SK-N-SH treated with all-trans-retinoic acid at 6 μM for 48 hours (cell line): Measurements from ENCODE around the gene ZFP3.
"Not testable (repeated sequence)": the region's sequence is repeated elsewhere in the genome, so short reads cannot be mapped to it uniquely, and the experiment has no call there.

Source experiments
- ATAC-seq: fragments of 200-7000 bp; cut with Tn5 transposase; 3 replicates; pipeline ENCODE4 v1.9.1; 2020; ENCODE audit warnings: mild to moderate bottlenecking, moderate library complexity
- ARNTL ChIP-seq: fragments of 450-650 bp; formaldehyde crosslinking; IDR thresholded peaks from 2 replicates; pipeline ENCODE4 v1.5.0; 2020; ENCODE audit warnings: low read depth, mild to moderate bottlenecking, moderate library complexity, borderline replicate concordance
- BACH2 ChIP-seq: fragments of 250-450 bp; sonication (Bioruptor Pico); IDR thresholded peaks from 2 replicates; pipeline ENCODE4 v1.9.0; 2021; ENCODE audit warnings: mild to moderate bottlenecking, borderline replicate concordance
- CSRNP3 ChIP-seq: fragments of 250-450 bp; sonication (Bioruptor Pico); IDR thresholded peaks from 2 replicates; pipeline ENCODE4 v1.5.1; 2021; ENCODE audit warnings: mild to moderate bottlenecking, moderate library complexity
- GLIS3 ChIP-seq: fragments of 250-450 bp; sonication (Bioruptor Pico); IDR thresholded peaks from 2 replicates; pipeline ENCODE4 v1.5.0; 2020; ENCODE audit warnings: mild to moderate bottlenecking, moderate library complexity
- ISL1 ChIP-seq: fragments of 250-450 bp; sonication (Bioruptor Pico); IDR thresholded peaks from 2 replicates; pipeline ENCODE4 v2.1.2; 2022; ENCODE audit warnings: mild to moderate bottlenecking, moderate library complexity
- PATZ1 ChIP-seq: fragments of 250-450 bp; sonication (Bioruptor Pico); IDR thresholded peaks from 2 replicates; pipeline ENCODE4 v1.8.0; 2020; ENCODE audit warnings: mild to moderate bottlenecking, moderate library complexity, borderline replicate concordance
- SNAI2 ChIP-seq: fragments of 250-450 bp; sonication (Bioruptor Pico); IDR thresholded peaks from 2 replicates; pipeline ENCODE4 v1.5.0; 2020; ENCODE audit warnings: mild to moderate bottlenecking, moderate library complexity
- TOX ChIP-seq: fragments of 250-450 bp; sonication (Bioruptor Pico); IDR thresholded peaks from 2 replicates; pipeline ENCODE4 v1.8.0; 2021; ENCODE audit warnings: mild to moderate bottlenecking, moderate library complexity, borderline replicate concordance
- TSHZ2 ChIP-seq: fragments of 250-450 bp; sonication (Bioruptor Pico); IDR thresholded peaks from 2 replicates; pipeline ENCODE4 v1.5.0; 2020; ENCODE audit warnings: mild to moderate bottlenecking, moderate library complexity
- ZC3H10 ChIP-seq: fragments of 250-450 bp; sonication (Bioruptor Pico); IDR thresholded peaks from 2 replicates; pipeline ENCODE4 v1.5.1; 2021; ENCODE audit warnings: mild to moderate bottlenecking, moderate library complexity
- ZFP30 ChIP-seq: fragments of 450-650 bp; formaldehyde crosslinking; IDR thresholded peaks from 2 replicates; pipeline ENCODE4 v1.5.0; 2022; ENCODE audit warnings: mild to moderate bottlenecking, moderate library complexity
- ZNF565 ChIP-seq: fragments of 450-650 bp; formaldehyde crosslinking; conservative IDR thresholded peaks from 2 replicates; pipeline ENCODE4 v1.5.0; 2020; ENCODE audit warnings: low read depth, mild to moderate bottlenecking, moderate library complexity
- TF ChIP-seq, protein P1 (sequence below): fragments of 250-450 bp; sonication (Bioruptor Pico); IDR thresholded peaks from 2 replicates; pipeline ENCODE4 v1.8.0; 2021; ENCODE audit warnings: low read depth, mild to moderate bottlenecking, moderate library complexity, borderline replicate concordance
- TF ChIP-seq, protein P2 (sequence below): fragments of 250-450 bp; sonication (Bioruptor Pico); IDR thresholded peaks from 2 replicates; pipeline ENCODE4 v1.5.1; 2020; ENCODE audit warnings: low read depth, mild to moderate bottlenecking, moderate library complexity

ZFP3 gene

GRCh38 chr17:5127910-5128309 is 49.6 kb downstream of the ZFP3 start:
- TF ChIP-seq ISL1 (CRISPR knock-in tag) (no peak), TOX (CRISPR knock-in tag) (no peak), BACH2 (CRISPR knock-in tag) (no peak), SNAI2 (CRISPR knock-in tag) (no peak)
- ATAC-seq: no peak

- ATAC-seq: not testable (repeated sequence)
Measured at GRCh38 chr17:5128387-5128786, 50.1 kb downstream of the ZFP3 start.

DNA sequence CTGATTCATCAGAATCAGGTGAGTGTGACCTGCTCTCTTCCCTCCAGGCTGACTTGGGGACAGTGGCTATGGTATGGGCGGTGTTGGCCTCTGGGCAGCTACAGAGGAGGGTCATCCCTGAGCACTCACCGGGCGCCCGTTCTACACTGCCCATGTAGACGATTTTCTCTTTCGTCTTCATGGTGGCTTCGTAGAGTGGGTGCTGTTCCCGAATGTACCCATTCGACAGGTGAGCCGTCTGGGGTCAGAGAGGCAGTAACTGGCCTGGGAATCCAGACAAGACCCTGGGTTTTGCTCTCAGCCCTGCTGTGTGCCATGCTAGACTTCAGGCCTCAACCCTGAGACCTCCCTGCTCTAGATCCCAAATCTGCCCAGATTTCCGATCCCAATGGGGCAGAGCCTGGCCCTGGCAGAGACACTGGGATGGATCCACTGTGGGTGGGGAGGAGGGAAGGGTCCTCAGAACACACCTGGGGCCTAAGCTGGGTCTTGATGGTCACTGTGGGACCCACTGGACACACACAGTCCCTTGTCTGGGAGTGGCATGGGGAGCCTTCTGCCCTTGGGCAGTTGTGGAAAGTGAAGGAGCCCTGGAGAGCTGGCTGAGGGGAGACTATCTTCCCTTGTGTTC is 50.8 kb downstream of the ZFP3 start:
- ATAC-seq: no peak
- TF ChIP-seq, protein P1, sequence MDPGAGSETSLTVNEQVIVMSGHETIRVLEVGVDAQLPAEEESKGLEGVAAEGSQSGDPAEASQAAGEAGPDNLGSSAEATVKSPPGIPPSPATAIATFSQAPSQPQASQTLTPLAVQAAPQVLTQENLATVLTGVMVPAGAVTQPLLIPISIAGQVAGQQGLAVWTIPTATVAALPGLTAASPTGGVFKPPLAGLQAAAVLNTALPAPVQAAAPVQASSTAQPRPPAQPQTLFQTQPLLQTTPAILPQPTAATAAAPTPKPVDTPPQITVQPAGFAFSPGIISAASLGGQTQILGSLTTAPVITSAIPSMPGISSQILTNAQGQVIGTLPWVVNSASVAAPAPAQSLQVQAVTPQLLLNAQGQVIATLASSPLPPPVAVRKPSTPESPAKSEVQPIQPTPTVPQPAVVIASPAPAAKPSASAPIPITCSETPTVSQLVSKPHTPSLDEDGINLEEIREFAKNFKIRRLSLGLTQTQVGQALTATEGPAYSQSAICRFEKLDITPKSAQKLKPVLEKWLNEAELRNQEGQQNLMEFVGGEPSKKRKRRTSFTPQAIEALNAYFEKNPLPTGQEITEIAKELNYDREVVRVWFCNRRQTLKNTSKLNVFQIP (CRISPR knock-in tag): no peak
- no peak for TF ChIP-seq CSRNP3 (CRISPR knock-in tag)
- no peak for TF ChIP-seq GLIS3 (CRISPR knock-in tag)
- TF ChIP-seq TOX (CRISPR knock-in tag): no peak
- TF ChIP-seq PATZ1 (CRISPR knock-in tag): no peak
- TF ChIP-seq, protein P2, sequence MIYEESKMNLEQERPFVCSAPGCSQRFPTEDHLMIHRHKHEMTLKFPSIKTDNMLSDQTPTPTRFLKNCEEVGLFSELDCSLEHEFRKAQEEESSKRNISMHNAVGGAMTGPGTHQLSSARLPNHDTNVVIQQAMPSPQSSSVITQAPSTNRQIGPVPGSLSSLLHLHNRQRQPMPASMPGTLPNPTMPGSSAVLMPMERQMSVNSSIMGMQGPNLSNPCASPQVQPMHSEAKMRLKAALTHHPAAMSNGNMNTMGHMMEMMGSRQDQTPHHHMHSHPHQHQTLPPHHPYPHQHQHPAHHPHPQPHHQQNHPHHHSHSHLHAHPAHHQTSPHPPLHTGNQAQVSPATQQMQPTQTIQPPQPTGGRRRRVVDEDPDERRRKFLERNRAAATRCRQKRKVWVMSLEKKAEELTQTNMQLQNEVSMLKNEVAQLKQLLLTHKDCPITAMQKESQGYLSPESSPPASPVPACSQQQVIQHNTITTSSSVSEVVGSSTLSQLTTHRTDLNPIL (CRISPR knock-in tag): no peak
- TF ChIP-seq ZC3H10 (CRISPR knock-in tag): no peak
- no peak for TF ChIP-seq TSHZ2 (CRISPR knock-in tag)
- TF ChIP-seq ZNF565: no peak
- no peak for TF ChIP-seq ARNTL (CRISPR knock-in tag)
- no peak for TF ChIP-seq ZFP30

GRCh38 chr17:5129770-5130169 is 51.5 kb downstream of the ZFP3 start:
- ATAC-seq: not testable (repeated sequence)

DNA sequence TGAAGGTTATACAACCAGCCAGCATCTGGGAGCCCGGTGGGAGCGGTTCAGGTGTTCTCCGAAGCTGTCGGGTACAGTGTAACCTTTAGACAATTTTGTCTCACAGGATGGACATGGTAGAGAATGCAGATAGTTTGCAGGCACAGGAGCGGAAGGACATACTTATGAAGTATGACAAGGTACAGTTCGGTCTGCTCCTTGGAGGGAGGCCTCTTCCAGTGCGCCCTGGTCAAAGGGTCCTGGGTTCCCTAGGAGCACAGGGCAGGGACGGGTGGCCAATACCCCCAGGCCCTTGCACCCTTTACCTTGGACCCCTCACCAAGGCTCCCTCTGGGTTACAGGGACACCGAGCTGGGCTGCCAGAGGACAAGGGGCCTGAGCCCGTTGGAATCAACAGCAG is 52.0 kb downstream of the ZFP3 start:
- not testable (repeated sequence) for ATAC-seq

DNA sequence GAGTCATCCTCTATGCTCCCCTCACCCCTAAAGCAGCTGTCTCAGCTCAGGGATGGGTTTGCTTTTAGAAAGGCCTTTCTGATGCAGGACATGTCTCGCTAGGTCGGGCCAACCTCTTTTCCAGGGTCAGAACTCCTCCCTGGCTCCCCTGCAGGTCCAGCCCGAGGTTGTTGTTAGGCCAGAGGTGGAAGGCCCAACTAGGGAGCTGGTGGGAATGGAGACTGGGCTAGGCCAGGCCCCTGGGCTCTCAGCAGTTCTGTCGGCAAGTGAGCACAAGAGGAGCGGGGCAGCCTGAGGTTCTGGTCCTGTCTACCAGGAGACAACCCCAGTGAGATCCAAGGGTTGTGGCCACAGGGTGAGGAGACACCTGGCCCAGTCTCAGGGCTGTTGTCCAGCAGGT is 52.4 kb downstream of the ZFP3 start:
- ATAC-seq: not testable (repeated sequence)
